Measurements from ENCODE around the gene BMPR1B.

GRCh38 chr4:95158045-95158444, 400.3 kb downstream of the BMPR1B start:
- TF ChIP-seq, protein P1, sequence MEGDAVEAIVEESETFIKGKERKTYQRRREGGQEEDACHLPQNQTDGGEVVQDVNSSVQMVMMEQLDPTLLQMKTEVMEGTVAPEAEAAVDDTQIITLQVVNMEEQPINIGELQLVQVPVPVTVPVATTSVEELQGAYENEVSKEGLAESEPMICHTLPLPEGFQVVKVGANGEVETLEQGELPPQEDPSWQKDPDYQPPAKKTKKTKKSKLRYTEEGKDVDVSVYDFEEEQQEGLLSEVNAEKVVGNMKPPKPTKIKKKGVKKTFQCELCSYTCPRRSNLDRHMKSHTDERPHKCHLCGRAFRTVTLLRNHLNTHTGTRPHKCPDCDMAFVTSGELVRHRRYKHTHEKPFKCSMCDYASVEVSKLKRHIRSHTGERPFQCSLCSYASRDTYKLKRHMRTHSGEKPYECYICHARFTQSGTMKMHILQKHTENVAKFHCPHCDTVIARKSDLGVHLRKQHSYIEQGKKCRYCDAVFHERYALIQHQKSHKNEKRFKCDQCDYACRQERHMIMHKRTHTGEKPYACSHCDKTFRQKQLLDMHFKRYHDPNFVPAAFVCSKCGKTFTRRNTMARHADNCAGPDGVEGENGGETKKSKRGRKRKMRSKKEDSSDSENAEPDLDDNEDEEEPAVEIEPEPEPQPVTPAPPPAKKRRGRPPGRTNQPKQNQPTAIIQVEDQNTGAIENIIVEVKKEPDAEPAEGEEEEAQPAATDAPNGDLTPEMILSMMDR (conservative IDR thresholded peaks at IDR 0.05; ENCODE audit: low read depth, low read length) = no peak
- TF ChIP-seq RFX5 (IDR thresholded peaks at IDR 0.05; ENCODE audit: low read depth, low read length) (no peak), CHD1 (IDR thresholded peaks at IDR 0.05; ENCODE audit: low read depth, low read length) (no peak), POLR2A (IDR thresholded peaks at IDR 0.05; ENCODE audit: low read depth, low read length) (no peak)

Data from IMR-90 (cell line).